Measurements from ENCODE around the gene PFDN6. TPM values are rescaled to one million over a fixed set of nuclear protein-coding genes. Genes with fewer than 3 reads are reported as not detected.

Gene PFDN6
- total and polyA plus RNA-seq, 2 experiments from 2014 or later: 56.1 to 62.2 TPM

DNA sequence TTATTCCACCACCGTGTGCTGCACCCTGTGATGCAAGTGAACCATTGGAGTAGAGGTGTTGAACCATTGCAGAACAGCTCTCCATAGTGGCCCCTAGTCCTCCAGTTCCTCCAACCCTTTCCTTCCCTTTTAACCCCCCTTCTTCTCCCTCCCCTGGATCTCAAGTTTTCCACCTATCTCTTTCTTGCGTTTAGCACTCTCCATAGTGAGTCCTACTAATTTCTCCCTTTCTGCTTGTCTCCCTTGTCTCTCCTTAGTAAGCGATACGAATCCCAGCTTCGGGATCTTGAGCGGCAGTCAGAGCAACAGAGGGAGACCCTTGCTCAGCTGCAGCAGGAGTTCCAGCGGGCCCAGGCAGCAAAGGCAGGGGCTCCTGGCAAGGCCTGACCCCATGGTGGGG, 1.1 kb downstream of the PFDN6 start (continued):
- TF ChIP-seq, protein P1, sequence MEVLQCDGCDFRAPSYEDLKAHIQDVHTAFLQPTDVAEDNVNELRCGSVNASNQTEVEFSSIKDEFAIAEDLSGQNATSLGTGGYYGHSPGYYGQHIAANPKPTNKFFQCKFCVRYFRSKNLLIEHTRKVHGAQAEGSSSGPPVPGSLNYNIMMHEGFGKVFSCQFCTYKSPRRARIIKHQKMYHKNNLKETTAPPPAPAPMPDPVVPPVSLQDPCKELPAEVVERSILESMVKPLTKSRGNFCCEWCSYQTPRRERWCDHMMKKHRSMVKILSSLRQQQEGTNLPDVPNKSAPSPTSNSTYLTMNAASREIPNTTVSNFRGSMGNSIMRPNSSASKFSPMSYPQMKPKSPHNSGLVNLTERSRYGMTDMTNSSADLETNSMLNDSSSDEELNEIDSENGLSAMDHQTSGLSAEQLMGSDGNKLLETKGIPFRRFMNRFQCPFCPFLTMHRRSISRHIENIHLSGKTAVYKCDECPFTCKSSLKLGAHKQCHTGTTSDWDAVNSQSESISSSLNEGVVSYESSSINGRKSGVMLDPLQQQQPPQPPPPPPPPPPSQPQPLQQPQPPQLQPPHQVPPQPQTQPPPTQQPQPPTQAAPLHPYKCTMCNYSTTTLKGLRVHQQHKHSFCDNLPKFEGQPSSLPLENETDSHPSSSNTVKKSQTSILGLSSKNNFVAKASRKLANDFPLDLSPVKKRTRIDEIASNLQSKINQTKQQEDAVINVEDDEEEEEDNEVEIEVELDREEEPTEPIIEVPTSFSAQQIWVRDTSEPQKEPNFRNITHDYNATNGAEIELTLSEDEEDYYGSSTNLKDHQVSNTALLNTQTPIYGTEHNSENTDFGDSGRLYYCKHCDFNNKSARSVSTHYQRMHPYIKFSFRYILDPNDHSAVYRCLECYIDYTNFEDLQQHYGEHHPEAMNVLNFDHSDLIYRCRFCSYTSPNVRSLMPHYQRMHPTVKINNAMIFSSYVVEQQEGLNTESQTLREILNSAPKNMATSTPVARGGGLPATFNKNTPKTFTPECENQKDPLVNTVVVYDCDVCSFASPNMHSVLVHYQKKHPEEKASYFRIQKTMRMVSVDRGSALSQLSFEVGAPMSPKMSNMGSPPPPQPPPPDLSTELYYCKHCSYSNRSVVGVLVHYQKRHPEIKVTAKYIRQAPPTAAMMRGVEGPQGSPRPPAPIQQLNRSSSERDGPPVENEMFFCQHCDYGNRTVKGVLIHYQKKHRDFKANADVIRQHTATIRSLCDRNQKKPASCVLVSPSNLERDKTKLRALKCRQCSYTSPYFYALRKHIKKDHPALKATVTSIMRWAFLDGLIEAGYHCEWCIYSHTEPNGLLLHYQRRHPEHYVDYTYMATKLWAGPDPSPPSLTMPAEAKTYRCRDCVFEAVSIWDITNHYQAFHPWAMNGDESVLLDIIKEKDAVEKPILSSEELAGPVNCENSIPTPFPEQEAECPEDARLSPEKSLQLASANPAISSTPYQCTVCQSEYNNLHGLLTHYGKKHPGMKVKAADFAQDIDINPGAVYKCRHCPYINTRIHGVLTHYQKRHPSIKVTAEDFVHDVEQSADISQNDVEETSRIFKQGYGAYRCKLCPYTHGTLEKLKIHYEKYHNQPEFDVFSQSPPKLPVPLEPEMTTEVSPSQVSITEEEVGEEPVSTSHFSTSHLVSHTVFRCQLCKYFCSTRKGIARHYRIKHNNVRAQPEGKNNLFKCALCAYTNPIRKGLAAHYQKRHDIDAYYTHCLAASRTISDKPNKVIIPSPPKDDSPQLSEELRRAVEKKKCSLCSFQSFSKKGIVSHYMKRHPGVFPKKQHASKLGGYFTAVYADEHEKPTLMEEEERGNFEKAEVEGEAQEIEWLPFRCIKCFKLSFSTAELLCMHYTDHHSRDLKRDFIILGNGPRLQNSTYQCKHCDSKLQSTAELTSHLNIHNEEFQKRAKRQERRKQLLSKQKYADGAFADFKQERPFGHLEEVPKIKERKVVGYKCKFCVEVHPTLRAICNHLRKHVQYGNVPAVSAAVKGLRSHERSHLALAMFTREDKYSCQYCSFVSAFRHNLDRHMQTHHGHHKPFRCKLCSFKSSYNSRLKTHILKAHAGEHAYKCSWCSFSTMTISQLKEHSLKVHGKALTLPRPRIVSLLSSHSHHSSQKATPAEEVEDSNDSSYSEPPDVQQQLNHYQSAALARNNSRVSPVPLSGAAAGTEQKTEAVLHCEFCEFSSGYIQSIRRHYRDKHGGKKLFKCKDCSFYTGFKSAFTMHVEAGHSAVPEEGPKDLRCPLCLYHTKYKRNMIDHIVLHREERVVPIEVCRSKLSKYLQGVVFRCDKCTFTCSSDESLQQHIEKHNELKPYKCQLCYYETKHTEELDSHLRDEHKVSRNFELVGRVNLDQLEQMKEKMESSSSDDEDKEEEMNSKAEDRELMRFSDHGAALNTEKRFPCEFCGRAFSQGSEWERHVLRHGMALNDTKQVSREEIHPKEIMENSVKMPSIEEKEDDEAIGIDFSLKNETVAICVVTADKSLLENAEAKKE (CRISPR knock-in tag; IDR thresholded peaks at IDR 0.05): no peak
- no peak for TF ChIP-seq STAT1 (IDR thresholded peaks at IDR 0.05; ENCODE audit: unreplicated experiment)
- TF ChIP-seq, protein P2, sequence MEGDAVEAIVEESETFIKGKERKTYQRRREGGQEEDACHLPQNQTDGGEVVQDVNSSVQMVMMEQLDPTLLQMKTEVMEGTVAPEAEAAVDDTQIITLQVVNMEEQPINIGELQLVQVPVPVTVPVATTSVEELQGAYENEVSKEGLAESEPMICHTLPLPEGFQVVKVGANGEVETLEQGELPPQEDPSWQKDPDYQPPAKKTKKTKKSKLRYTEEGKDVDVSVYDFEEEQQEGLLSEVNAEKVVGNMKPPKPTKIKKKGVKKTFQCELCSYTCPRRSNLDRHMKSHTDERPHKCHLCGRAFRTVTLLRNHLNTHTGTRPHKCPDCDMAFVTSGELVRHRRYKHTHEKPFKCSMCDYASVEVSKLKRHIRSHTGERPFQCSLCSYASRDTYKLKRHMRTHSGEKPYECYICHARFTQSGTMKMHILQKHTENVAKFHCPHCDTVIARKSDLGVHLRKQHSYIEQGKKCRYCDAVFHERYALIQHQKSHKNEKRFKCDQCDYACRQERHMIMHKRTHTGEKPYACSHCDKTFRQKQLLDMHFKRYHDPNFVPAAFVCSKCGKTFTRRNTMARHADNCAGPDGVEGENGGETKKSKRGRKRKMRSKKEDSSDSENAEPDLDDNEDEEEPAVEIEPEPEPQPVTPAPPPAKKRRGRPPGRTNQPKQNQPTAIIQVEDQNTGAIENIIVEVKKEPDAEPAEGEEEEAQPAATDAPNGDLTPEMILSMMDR (conservative IDR thresholded peaks at IDR 0.05; ENCODE audit: low read depth in 2 of 2): no peak

DNA sequence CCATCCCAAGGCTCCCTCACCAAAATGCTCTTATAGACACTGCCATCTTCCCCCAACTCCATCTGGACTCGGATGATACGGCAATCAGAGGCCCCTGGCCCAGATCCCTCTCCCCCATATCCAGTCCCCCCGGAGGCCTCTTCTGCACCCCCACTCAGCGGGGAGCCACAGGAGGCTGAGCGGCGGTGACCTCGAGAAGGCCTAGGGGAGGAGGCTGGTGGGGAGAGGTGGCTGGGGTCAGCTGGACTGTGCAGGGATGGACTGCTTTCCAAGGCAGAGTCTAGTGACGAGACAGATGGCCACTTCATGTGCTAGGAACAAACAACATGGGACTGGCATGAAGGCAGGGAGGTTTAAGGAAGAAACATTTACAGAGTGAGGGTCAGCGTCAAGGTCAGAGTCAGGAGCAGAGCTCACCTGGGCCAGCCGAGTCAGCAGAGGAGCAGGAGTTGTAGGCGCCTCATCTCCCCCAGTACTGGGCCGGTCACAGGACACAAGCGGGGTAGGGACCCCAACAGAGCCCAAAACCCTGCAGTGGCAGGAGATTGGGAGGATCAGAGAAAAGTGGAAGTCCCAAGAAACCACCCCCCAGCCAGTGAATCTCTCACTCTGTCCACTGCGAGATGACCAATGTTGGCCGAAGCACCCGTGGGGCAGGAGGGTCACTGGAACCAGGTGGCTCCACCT, 3.7 kb downstream of the PFDN6 start:
- Histone ChIP-seq H3K36me3 (ENCODE audit: insufficient read depth) (no peaks in the 10 kb centered on the region), H4K20me1 (replicated peaks; ENCODE audit: insufficient read depth) (peaks cover 4% of the 10 kb centered on the region; the same call in 1 of the 2 replicates), H2AFZ (no peak overlapping the region), H3K27me3 (ENCODE audit: insufficient read depth) (no peaks in the 10 kb centered on the region), H3K4me3 (no peak overlapping the region), H3K9me2 (ENCODE audit: insufficient read depth) (no peaks in the 10 kb centered on the region), H3K27ac (ENCODE audit: low read depth) (no peak overlapping the region), H3K4me1 (ENCODE audit: insufficient read depth) (peaks cover 10% of the 10 kb centered on the region), H3K4me2 (no peak overlapping the region), H3F3A (replicated peaks; ENCODE audit: low read depth) (peaks cover 11% of the 10 kb centered on the region; the same call in 1 of the 2 replicates), H3K79me2 (replicated peaks; ENCODE audit: insufficient read depth) (peaks cover 30% of the 10 kb centered on the region)
- H3K4me1 Mint-ChIP-seq: peaks cover 27% of the 10 kb centered on the region
- ATAC-seq: no peak
- H3K36me3 Mint-ChIP-seq (ENCODE audit: low read depth): peaks cover 36% of the 10 kb centered on the region
- no peaks in the 10 kb centered on the region for H3K9me3 Mint-ChIP-seq
- no peak for TF ChIP-seq ZNF331 (CRISPR knock-in tag; IDR thresholded peaks at IDR 0.05; ENCODE audit: low read depth)
- no peak for TF ChIP-seq EZH2phosphoT487 (IDR thresholded peaks at IDR 0.05; ENCODE audit: unreplicated experiment)
- TF ChIP-seq POLR2AphosphoS5 (IDR thresholded peaks at IDR 0.05; ENCODE audit: low read depth): no peak; the same call in 1 of the 2 replicates
- no peak for TF ChIP-seq ZNF114 (CRISPR knock-in tag; IDR thresholded peaks at IDR 0.05)
- no peak for TF ChIP-seq EZH2 (IDR thresholded peaks at IDR 0.05; ENCODE audit: low read depth, unreplicated experiment)
- DNase-seq (ENCODE audit: low spot score): no peak
- H3K4me3 Mint-ChIP-seq: no peak overlapping the region; the same call in 2 of the 3 replicates
- peaks cover 13% of the 10 kb centered on the region for H3K27me3 Mint-ChIP-seq (ENCODE audit: insufficient read depth, low read depth, poor library complexity)
- no peak overlapping the region for H3K27ac Mint-ChIP-seq
